Superior temporal gyrus (tissue), 1 donor: ENCODE data around the gene SLC39A11.

Source experiments
- DNase-seq: peaks from one replicate; pipeline ENCODE4 v3.0.0-alpha.2; 2016; ENCODE audit errors: extremely low spot score

Gene SLC39A11

DNA sequence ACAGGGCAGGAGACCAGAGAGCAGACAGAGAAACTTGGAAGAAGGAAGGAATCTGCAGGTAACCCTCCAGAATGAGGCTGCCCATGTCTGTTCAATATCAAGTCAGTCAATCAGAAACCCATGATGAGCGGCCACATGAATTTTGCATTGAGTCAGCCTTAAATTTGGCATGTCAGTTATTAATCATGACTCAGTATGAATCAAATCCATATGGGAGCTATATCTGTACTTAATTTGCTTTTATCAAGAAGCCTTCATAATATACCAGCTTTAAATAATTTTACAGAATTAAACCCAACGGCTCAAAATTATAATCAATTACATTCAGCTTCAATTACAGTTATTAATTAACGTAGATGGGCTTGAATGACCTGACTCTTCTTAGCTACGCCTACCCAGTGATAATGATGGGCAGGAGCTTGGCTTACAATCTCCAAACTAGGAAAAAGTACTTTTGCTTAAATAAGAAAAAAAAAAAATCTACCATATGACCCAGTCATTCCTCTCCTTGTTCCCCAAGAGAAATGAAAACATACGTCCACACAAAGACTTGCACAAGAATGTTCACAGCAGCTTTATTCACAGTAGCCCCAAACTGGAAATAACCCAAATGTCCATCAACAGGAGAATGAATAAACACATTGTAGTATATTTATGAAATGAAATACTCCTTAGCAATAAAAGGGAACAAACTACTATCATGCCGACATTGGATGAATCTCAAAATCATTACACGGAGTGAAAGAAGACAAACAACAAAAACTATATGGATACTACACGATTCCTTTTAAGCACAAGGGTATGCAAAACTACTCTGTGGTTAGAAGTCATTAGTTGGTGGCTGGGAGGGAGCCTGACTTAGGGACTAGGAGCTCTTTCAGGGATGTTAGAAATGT lies 48.6 kb downstream of the SLC39A11 start:
- peak; percentile 61 for DNase-seq

DNA sequence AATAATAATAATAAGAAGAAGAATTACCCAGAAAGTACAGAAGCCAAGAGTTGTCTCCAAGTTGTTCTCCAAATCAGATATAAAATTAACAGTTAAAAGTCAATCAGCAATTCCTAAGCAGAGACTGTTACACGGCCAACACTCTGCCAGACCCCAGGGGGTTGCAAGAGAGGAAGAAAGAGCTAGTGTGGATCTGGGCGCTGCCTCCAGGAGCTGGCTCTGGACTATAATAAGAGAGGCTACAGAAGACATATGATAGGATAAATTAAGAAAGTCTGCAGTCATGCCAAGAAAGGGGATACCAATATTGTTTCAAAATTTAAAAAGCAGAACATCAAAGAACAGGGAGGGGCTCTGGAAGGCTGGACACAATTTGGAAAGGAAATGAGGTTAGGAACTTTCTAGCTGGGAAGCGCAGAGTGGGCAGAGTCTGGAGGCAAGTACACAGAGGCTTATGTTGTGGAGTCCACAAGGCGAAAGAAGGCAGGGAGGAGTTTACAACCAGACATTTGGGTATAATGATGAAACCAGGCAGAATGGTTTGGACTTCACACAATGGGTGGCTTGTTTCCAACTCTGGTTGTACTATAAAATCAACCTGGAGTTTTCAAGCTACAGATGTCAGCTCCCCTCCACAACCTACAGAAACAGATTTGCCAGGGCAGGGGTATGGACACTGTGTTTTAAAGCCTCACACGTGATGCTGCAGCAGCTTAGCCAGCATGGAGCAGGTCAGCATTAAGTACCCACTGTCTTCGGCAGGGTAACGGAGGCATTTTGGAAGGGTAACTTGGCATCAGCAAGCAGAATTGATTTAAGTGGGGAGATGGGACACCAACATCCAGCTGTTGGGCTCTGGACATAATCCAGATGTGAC lies 49.4 kb downstream of the SLC39A11 start:
- DNase-seq: peak; percentile 32

DNA sequence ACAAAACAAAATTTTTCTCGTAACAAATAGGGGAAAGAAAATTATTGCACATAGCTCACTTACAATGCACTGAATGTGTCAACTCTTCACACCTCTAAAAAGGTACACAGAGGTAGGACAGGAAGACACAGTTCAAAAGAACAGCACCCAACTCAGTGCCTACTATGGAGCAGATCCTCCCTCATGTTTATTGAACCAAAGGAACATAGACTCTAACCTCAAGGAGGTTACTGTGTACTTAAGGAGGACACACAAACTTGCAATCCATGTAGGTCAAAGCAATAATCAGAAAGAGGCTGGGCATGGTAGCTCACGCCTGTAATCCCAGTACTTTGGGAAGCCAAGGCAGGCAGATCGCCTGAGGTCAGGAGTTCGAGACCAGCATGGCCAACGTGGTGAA lies 50.3 kb downstream of the SLC39A11 start:
- DNase-seq: no peak

DNA sequence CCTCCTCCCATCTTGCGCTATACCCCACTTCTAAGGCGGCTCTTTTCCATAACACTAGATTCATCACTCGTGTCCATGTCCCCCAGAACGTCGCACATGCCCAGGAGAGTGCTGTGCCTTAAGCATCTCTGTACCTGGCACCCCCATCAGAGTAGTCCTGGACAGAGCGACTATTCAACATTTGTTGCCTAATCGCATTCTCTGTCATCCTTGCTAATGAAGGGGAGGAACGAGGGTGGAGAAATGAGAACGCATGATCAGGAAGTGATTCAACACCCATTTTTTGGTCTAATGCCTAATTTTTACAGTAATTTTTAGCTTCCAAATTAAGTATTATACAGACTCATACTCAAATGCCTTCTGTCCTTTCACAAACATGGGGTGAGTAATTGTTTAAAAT lies 53.2 kb downstream of the SLC39A11 start:
- no peak for DNase-seq

DNA sequence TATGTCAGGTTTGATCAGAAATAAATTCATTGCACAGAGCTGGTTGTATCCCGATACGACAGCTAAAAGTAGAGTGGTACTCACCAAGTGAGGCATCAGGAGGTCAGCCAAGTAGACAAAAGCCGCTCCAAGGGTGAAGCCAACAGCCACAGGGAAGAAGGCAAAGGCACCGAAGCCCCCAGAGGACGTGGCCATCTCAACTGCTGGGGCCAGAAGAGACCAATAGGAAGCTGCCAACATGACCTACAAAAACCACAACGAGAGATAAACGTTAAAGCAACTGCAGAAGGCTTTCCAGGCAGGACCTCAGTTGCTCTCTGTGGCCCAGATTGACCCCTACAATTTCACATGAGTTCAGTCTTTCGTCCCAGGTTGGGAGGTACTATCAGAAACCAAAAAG lies 61.0 kb downstream of the SLC39A11 start:
- no peak for DNase-seq

DNA sequence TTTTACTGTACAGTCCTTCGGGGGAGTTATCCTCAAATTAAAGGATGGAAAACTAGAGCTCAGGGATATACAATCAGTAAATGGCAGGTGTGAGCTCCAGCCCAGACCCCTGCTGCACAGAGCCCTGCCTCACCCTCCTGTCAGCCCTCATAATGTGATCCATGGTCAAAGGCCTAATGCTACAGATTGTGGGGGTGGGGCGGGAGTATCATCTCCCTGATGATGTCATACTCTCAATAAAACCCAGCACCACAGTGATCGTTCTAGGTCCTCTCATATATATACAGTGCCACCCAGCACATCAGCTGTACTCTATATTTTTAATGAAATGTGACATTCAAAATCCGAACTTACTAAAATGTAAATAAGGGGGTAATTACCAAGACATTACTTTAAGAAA lies 61.5 kb downstream of the SLC39A11 start:
- DNase-seq: no peak

DNA sequence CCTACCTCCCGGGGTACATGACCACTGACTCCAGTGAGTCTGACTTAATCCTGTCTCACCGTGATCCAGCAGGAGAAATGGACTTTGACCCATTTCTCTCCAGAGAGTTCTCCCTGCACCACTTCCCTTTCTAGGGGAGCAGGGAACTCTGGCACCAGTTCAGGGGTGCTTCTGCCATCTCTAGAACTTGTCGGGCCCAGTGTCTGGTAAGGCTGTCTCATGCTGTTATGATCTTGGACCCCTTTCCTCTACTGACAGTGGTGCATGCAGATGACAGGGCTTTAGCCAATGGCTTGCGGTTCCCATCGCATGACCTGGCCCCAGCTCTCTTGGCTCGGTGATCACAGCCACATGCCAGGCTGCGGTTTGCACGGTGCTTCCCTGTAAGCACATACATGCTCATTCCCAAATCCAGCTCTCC lies 62.0 kb downstream of the SLC39A11 start:
- DNase-seq: no peak

DNA sequence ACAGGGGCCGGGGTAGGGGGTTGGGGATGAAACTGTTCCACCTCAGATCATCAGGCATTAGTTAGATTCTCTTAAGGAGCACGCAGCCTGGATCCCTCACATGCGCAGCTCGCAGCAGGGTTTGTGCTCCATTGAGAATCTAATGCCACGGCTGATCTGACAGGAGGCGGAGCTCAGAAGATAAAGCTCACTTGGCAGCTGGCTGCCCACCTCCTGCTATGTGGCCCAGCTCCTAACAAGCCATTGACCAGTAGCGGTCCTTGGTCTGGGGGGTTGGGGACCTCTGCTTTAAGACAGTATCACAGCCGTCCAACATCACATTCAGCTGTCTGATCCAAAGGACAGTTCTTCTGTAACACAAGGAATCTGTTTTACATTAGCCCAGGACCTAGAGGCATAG lies 62.5 kb downstream of the SLC39A11 start:
- no peak for DNase-seq

DNA sequence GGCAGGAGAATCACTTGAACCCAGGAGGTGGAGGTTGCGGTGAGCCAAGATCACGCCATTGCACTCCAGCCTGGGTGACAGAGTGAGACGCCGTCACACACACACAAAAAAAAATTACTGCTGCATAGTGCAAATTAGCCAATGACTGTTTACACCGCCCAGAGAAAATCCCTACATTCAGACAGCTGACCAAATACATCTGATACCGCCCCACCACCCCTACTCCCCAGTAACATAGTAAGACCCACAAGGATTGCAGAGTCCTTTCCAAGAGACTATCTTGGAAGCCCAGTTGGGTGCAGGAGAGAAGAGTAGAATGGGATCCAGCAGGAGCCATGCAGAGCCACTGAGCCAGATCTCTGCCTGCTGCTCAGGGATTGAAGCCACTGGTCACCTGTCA lies 63.5 kb downstream of the SLC39A11 start:
- DNase-seq: no peak

DNA sequence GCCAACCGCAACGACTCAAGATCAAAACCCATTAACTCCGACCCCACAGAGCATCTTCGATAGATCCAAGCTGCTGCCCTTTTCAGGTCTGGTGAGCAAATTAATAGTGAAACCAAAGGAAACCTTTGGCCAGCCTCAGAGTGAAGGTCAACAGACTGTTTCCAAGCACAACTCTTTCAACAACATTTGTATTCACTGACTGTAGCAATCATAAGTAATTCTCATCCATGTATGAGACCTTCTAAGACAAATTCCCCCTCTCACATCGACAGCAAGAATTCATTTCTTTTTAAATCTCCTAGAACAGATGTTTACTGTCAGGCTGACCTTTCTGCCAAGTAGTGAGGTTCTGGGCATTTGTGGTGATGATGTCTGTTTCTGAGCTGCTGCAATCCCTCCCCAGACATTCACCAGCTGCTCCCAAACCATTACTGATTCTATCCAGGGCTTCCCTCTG lies 64.2 kb downstream of the SLC39A11 start:
- DNase-seq: no peak

DNA sequence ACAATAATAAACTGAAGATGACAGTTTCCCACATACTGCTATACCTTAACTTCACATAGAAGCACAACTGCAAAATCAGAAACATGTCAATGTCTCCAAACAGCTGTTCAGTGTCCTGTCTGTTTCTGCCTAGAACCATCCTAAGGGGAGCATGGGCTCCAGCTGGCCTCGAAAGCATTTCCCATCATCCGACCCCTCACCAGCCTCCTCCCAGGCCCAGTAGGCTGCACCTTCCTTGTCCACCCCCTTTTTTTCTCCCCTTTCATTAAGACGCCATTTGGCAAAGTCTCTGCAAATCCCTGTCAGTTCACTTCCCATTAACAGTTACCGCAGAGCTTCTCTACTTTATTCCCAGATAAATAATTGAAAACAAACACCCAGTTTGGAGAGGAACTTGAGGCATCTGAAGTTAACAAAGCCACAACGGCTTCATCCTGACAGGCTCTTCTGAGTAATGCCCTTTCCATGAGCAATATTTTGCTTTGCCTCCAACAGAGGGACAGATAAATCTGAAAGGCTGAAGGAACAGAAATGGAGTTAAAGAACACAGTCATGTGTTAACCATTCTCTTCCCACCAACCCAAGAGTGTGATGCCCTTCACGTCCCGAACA lies 65.3 kb downstream of the SLC39A11 start:
- DNase-seq: no peak

DNA sequence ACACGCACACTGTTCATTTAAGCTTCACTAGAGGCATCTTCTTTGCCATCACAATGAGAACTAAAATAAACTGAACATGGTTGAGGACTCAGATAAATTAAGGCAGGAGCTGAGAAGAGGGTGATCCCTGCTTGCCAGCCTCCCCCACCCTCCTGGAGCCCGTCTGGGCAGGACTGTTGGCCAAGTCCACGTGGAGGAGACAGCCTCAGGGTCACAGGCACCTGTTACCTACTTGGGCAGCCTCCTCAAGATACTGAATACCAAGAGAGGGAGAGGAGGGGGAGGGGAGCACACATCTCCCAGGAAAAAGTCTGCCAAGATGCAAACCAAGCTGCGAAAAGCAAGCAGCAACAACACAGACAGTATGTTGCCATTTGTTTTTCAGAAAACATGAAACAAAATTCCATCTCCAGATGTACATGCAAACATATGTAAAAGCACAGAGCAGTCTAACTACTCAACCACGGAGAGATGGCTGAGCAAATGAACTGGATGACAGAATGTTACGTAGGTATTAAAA lies 67.4 kb downstream of the SLC39A11 start:
- no peak for DNase-seq

DNA sequence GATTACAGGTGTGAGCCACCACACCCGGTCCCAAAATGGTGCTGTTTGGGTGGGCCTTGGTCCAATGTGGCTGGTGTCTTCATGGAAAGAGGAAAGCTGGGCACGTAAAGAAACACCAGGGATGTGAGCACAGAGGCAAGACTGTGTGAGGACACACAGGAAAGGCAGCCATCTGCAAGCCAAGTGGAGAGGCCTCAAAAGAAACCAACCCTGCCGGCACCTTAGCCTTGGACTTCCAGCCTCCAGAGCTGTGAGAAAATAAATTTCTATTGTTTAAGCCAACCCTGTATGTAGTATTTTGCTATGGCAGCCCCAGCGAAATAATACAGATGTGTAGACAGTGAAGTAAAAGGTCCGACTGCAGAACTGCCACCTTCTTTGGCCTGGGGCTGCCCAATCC lies 68.7 kb downstream of the SLC39A11 start:
- no peak for DNase-seq

DNA sequence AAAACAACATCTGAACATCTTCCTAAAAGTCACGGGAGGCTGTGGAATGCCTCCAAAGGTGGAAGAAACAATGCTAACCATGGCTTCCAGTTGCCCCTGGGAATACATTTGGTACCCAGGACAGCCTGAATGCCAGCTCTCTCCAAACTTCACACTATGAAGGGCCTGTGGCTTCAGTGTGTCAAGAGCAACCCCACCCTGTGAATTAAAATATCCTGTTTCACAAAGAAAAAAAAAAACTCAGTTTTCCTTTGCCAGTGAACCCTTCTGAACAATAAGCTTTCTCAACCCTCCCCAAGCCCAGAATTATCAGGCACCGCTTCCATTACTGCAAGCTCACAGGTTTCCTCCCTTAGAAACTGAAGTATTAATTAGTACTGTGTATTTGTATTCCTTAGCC lies 69.8 kb downstream of the SLC39A11 start:
- DNase-seq: no peak

DNA sequence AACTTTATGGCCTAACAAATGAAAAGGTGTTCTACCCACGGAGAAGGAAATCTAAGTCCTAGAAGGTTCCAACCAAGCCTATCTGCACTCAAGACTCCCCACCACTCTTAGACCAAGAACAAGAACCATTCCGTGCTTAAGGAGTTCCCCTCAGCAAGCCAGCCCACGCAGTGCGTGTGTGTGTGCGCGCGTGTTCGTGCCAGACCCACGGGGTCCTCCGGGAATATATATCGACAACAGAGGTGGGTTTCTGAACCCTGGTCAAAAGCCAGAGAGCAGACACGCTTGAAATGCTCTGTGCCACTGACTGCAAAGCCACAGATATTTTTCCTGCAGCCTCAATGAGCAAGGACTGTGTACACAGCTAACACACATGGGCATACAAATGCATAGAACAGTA lies 70.7 kb downstream of the SLC39A11 start:
- DNase-seq: no peak

DNA sequence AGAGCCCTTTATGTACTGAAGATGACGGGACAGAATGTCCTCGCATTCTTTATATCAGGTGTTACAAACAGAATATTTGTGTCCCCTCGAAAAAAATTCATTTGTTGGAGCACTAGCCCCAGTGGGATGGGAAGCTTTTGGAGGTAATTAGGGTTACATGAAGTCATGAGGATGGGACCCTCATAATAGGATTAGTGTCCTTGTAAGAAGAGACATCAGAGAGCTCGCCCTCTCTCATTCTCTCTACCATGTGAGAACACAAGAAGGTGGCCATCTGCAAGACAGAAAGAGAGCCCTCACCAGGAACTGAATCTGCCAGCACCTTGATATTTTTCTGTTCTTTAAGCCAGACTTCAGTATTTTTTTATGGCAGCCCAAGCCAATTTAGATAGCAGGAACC lies 72.4 kb downstream of the SLC39A11 start:
- no peak for DNase-seq

DNA sequence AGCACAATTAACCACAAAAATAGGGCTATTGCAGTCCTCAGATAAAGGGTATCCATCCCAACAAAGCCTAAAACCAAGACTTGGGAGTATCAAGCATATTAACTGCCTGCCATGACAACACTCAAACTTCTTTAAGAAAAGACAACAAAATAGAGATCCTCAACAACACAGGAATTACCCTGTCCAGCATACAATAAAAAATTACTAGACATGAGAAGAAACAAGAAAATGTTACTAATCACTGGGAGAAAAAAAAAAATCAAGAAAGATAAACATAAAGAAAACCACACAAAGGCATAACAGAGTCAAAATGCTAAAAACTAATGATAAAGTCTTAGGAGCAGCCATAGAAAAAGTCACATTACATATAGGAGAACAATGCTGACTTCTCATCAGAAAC lies 73.9 kb downstream of the SLC39A11 start:
- DNase-seq: no peak

DNA sequence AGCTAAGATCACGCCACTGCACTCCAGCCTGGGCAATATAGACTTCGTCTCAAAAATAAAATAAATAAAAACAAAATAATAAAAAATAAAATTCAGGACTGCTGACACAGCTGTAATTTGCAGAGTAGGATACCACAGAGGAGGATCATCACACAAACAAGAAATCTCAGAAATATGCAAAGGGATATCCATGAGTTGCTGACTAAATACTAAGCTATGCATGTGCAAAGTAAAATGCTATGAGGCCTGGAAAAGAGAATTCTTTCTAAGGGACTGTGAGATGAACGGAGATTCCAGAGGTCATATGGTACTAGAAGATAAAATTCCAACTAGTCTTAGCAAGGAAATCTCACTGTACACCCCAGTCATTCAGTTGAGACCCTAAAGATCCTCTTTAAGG lies 74.8 kb downstream of the SLC39A11 start:
- DNase-seq: no peak

DNA sequence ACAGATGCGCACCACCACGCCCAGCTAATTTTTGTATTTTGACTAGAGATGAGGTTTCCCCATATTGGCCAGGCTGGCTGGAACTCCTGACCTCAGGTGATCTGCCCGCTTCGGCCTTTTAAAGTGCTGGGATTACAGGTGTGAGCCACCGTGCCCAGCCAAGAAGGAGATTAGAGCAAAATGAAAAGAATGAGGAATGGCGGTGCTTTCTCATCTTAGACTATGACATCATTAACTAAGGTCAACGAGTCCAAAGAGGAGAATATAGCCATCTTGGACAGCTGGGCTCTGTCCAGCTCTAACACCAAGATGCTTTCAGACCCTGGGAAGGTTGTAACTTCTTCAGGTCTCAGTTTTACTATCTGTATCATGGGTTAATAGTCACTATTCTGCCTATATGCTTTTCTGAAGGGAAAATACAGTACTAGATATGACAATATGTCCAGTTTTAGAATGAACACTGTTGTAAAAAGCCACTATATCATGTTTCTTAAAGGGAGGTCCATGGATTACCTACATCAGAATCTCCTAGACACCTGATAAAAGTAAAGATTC lies 76.7 kb downstream of the SLC39A11 start:
- DNase-seq: no peak

DNA sequence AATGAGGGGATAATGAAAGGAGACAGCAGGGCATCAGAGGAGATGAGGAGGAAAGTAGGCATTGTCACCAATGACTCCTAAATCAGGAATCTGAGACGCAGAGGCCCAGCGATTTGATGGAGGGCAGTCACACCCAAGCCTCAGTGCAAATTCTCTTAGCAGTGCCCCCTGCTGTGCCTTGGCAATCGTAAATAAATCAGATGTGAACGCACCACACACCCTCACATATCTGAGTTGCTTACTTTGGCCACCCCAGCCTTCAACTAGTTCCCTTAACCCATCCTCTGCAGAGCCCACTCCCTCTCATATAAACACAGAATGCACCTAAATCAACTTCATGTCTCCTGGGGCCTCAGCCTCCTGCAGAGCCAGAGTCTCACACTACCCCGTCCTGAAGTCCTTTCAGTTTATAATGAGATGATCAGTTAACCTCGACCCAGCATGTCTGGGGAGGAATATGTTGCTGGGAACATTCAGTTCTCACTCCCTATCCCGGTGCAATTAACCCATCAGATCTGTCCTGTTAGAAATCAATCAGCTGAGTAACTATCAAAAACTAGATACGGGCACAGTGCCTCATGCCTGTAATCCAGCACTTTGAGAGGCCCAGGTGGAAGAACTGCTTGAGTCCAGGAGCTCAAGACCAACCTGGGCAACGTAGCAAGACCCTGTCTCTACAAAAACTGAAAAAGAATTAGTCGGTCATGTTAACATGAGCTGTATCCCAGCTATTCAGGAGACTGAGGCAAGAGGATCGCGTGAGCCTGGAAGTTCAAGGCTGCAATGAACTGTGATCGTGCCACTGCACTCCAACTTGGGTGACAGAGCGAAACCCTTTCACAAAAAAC lies 78.4 kb downstream of the SLC39A11 start:
- no peak for DNase-seq

DNA sequence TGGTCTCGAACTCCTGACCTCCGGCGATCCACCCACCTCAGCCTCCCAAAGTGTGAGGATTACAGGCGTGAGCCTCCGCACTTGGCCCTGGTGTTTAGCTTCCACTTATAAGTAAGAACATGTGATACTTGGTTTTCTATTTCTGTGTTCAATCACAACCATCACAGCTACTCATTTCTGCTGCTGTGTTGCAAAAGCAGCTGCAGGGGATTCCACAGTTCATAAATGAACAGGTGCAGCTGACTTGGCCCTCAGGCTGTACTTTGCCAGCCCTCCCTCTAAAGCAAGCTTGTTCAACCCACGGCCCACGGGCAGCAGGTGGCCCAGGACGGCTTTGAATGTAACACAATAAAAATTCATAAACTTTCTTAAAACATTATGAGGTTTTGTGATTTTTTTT lies 79.2 kb downstream of the SLC39A11 start:
- no peak for DNase-seq
